Loucy (cell line): ENCODE measurements around the gene LRBA.

Experiments used
- CTCF ChIP-seq: fragments of 200-600 bp; sonication (generic); conservative IDR thresholded peaks from 2 replicates; pipeline ENCODE4 v1.5.1; 2014; ENCODE audit warnings: mild to moderate bottlenecking, antibody characterized with exemption, low read length
- EZH2phosphoT487 ChIP-seq: fragments of 200-600 bp; IDR thresholded peaks from 2 replicates; pipeline ENCODE4 v1.6.1; 2018; ENCODE audit warnings: antibody characterized with exemption, mild to moderate bottlenecking, moderate library complexity, borderline replicate concordance

GRCh38 chr4:150402871-150403272 lies 612.2 kb downstream of the LRBA start:
- TF ChIP-seq CTCF (no peak), EZH2phosphoT487 (no peak)
